Upper lobe of left lung (tissue), 6 donors: Measurements from ENCODE around the gene DIAPH1. TPM values are rescaled to one million over a fixed set of nuclear protein-coding genes. Genes with fewer than 3 reads are reported as not detected.
A peak's percentile ranks its signal among the peaks of the same experiment; 100 is the strongest.

ENCODE experiments used
- ATAC-seq, 2 donors: fragments of 200-7000 bp; cut with Tn5 transposase; one replicate each; pipeline ENCODE4 v1.9.1; 2022; ENCODE audit warnings: mild to moderate bottlenecking in 2 of 2, moderate library complexity in 2 of 2; ENCODE audit not compliant: low FRiP score in 2 of 2
- DNase-seq, 2 donors: peaks; one replicate each; pipeline ENCODE4 v3.0.0-alpha.2; 2019 to 2020
- H3K27ac ChIP-seq, 4 donors: fragments of 200-600 bp; sonication (generic); one replicate each; pipeline ENCODE4 v1.5.1; 2016 to 2019
- H3K27me3 ChIP-seq, 4 donors: fragments of 200-600 bp; sonication (generic); one replicate each; pipeline ENCODE4 v1.5.1; 2017 to 2019
- H3K36me3 ChIP-seq, 4 donors: fragments of 200-600 bp; sonication (generic); one replicate each; pipeline ENCODE4 v1.5.1; 2016 to 2019
- H3K4me1 ChIP-seq, 4 donors: fragments of 200-600 bp; sonication (generic); one replicate each; pipeline ENCODE4 v1.5.1; 2018 to 2019
- H3K4me3 ChIP-seq, 4 donors: fragments of 200-600 bp; sonication (generic); one replicate each; pipeline ENCODE4 v1.5.1; 2017 to 2019; ENCODE audit warnings: mild to moderate bottlenecking in 2 of 4, moderate library complexity in 1 of 4
- H3K9me3 ChIP-seq, 4 donors: fragments of 200-600 bp; sonication (generic); one replicate each; pipeline ENCODE4 v1.5.1; 2018 to 2019
- EP300 ChIP-seq, 4 donors: sonication (generic); formaldehyde crosslinking; IDR thresholded peaks; one replicate each; pipeline ENCODE4 v1.5.1; 2017; ENCODE audit warnings: antibody characterized with exemption in 4 of 4, control low read depth in 2 of 4
- POLR2A ChIP-seq, 4 donors: fragments of 450-650 bp; IDR thresholded peaks; one replicate each; pipeline ENCODE4 v1.5.1; 2016 to 2017; ENCODE audit warnings: antibody characterized with exemption in 4 of 4, mild to moderate bottlenecking in 2 of 4
- POLR2AphosphoS5 ChIP-seq, 2 donors: sonication (generic); formaldehyde crosslinking; IDR thresholded peaks; one replicate each; pipeline ENCODE4 v1.5.1; 2017; ENCODE audit warnings: antibody characterized with exemption in 2 of 2
- WGBS, 2 donors: methylation state at CpG; one replicate each; pipeline ENCODE4 v1.1.5; 2017 to 2018; 5-methylcytosine and 5-hydroxymethylcytosine counted together
- total RNA-seq, 6 donors: library from RNA; depleted of rRNA in 4 of 6; stranded (reverse); fragments of >200 nt in 4 of 6; gene quantifications; one replicate each; pipeline versions ENCODE4 v1.1.0 to v1.2.1, GENCODE V29; 2016 to 2021
- TF ChIP-seq, protein P1 (sequence below), 6 experiments: fragments of 450-650 bp in 4 of 6; fragments of 200-600 bp in 2 of 6; sonication (generic) in 2 of 6; IDR thresholded peaks; one replicate each; pipeline ENCODE4 v1.5.1; 2016 to 2019; ENCODE audit warnings: antibody characterized with exemption in 6 of 6
- donor health status: DM: no; HTN: no; CAD: no; lungs with moderate emphysema.
- donor health status: DM: no; HTN: yes; CAD: no; lungs with severe emphysema.

Gene DIAPH1
- total RNA-seq, 6 donors from 2014 or later, result 96.4 to 175 (median 133) TPM

DNA sequence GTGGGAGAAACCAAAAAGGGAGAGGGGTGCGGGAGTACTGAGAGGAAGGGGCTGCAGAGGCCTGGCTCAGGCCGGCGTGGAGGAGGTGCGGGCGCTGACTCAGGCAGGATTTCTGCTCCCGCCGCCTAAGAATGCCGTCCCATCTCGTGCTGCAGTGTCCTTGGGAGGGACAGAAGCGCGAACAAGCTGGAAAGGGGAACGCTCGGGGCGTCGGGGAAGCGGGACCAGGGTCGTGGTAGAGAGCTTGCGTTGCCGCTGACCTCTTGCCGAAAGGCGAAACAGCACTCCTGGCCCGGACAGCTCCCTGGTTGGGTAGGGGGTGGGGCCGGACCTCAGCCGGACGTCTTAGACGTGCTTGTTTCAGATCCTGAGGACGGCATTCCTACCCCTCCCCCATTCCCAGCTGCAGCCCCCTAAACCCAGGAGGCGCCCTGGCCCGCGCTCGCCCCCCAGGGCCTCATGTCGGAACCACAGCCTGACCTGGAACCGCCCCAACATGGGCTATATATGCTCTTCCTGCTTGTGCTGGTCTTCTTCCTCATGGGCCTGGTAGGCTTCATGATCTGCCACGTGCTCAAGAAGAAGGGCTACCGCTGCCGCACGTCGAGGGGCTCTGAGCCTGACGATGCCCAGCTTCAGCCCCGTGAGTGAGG, 19.1 kb upstream of the DIAPH1 start:
- peak; percentile 66 to 90 for DNase-seq
- peaks cover 0 to 6% (median 5%) of the 10 kb centered on the region in 4 donors for H3K36me3 ChIP-seq
- no peaks in the 10 kb centered on the region for H3K27me3 ChIP-seq
- H3K4me1 ChIP-seq, result peaks cover 28 to 38% (median 33%) of the 10 kb centered on the region in 4 donors
- H3K9me3 ChIP-seq, result no peaks in the 10 kb centered on the region
- TF ChIP-seq POLR2A (IDR thresholded peaks at IDR 0.05), result no peak
- no peak for TF ChIP-seq EP300 (IDR thresholded peaks at IDR 0.05)
- TF ChIP-seq POLR2AphosphoS5 (IDR thresholded peaks at IDR 0.05), result no peak
- TF ChIP-seq, protein P1, sequence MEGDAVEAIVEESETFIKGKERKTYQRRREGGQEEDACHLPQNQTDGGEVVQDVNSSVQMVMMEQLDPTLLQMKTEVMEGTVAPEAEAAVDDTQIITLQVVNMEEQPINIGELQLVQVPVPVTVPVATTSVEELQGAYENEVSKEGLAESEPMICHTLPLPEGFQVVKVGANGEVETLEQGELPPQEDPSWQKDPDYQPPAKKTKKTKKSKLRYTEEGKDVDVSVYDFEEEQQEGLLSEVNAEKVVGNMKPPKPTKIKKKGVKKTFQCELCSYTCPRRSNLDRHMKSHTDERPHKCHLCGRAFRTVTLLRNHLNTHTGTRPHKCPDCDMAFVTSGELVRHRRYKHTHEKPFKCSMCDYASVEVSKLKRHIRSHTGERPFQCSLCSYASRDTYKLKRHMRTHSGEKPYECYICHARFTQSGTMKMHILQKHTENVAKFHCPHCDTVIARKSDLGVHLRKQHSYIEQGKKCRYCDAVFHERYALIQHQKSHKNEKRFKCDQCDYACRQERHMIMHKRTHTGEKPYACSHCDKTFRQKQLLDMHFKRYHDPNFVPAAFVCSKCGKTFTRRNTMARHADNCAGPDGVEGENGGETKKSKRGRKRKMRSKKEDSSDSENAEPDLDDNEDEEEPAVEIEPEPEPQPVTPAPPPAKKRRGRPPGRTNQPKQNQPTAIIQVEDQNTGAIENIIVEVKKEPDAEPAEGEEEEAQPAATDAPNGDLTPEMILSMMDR (IDR thresholded peaks at IDR 0.05), result peak in 4 of 6 experiments; percentile 23 to 55 (median 41)
- peak overlapping the region; percentile 70 to 91 (median 78) for H3K4me3 ChIP-seq
- H3K27ac ChIP-seq, result peak overlapping the region; percentile 59 to 88 (median 80)
- ATAC-seq, result peak; percentile 51 to 73
- 0 to 1% methylated on average over 11 to 16 of the region's 40 CpGs for WGBS, 2 donors

DNA sequence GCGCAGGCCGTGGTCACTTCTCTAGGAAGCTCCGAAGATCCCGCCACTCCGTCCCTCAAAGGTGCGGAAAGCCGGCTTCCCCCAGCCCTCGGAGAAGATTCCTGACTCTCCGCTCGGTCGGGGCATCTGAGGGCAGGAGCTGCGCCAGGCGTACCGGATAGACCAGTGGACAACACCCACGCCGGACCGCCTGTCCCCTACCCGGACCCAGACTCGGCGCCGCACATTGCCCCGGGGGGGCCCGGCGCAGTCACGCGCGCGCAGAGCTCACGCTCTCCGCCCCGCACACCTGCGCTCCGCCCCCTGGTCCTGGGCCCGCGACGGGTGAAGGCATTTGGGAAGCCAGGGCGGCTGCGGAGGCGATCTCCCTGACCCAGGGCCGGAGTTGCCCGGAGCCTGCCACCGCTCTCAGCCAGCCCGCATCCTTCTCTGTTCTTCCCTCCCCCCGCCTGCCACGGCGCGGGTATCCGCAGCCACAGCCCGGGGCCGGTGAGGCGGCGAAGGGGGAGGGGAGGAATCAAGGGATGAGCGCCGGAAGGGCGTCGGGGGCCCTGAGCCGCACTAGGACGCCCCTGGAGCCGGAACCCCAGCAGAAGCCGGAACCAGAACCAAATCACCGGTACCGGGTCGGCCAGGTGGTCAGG, 18.4 kb upstream of the DIAPH1 start:
- no peaks in the 10 kb centered on the region for H3K9me3 ChIP-seq
- peaks cover 0 to 9% (median 7%) of the 10 kb centered on the region in 4 donors for H3K36me3 ChIP-seq
- ATAC-seq, result peak; percentile 46
- peaks cover 28 to 44% (median 33%) of the 10 kb centered on the region in 4 donors for H3K4me1 ChIP-seq
- DNase-seq, result peak; percentile 35 to 91
- TF ChIP-seq POLR2A (IDR thresholded peaks at IDR 0.05), result no peak
- TF ChIP-seq EP300 (IDR thresholded peaks at IDR 0.05), result no peak
- no peak for TF ChIP-seq POLR2AphosphoS5 (IDR thresholded peaks at IDR 0.05)
- TF ChIP-seq, protein P1 (IDR thresholded peaks at IDR 0.05), result no peak
- no peaks in the 10 kb centered on the region for H3K27me3 ChIP-seq
- peak overlapping the region; percentile 59 to 88 (median 80) for H3K27ac ChIP-seq
- 2% methylated on average over 20 to 24 of the region's 63 CpGs for WGBS, 2 donors
- peak overlapping the region; percentile 70 to 91 (median 78) for H3K4me3 ChIP-seq

DNA sequence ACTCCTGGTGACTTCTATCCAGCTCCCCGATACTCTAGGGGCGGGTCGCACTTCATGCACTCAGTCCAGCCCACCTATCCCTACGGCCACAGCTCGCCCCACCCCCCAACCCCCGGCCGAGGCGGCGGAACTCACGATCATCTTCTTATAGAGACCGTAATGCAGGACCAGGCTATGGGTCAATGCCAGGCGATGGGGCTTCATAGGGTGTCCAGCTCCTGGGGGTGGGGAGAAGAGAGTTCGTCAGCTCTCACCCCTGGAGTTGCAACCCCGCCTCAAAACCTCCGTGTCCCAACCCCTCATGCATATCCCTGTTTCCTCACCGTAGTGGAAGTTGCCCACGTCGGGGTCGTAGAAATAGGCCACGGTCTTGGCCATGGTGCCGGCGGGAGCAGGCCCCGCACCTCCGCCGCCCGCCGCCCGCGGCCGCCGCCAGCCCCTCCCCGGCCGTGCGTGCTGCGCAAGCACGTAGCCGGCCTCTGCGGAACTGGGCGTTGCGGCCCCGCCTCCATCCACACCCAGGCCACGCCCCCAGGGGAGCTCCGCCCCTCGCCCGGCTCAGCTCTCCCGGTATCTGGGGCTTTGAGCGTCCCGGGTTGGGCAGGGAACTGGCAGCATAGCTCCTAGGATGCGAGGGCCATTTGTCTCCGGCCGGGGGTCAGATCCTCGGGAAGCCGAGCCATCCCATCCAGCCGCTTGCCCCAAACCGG, 17.8 kb upstream of the DIAPH1 start, which contains the start of the genes HDAC3 and RELL2:
HDAC3 (minus strand) TSS at position 437 of the 710 bp plus-strand sequence; CDS start at position 378, 59 bp downstream.
RELL2 (plus strand) TSS at position 585 of the 710 bp plus-strand sequence. CDS start 1,229 bp downstream, outside the sequence.
- Histone ChIP-seq H3K9me3 (no peaks in the 10 kb centered on the region), H3K27ac (peak within 1 kb of the TSS; percentile 63 to 88 (median 80)), H3K36me3 (peaks cover 0 to 9% (median 8%) of the 10 kb centered on the region in 4 donors), H3K4me3 (peak within 1 kb of the TSS; percentile 76 to 91 (median 83)), H3K27me3 (no peaks in the 10 kb centered on the region), H3K4me1 (peaks cover 28 to 45% (median 33%) of the 10 kb centered on the region in 4 donors)
- ATAC-seq (peak; percentile 97 to 99), DNase-seq (peak; percentile 97 to 100)
- TF ChIP-seq, protein P1 (IDR thresholded peaks at IDR 0.05), result peak in 2 of 6 experiments; percentile 6 to 17
- TF ChIP-seq EP300 (IDR thresholded peaks at IDR 0.05) (no peak), POLR2AphosphoS5 (IDR thresholded peaks at IDR 0.05) (peak; percentile 25 to 84), POLR2A (IDR thresholded peaks at IDR 0.05) (peak in 3 of 4 donors; percentile 42 to 97 (median 97))
- WGBS, 2 donors, result 0 to 1% methylated on average over 8 to 36 of the region's 55 CpGs

DNA sequence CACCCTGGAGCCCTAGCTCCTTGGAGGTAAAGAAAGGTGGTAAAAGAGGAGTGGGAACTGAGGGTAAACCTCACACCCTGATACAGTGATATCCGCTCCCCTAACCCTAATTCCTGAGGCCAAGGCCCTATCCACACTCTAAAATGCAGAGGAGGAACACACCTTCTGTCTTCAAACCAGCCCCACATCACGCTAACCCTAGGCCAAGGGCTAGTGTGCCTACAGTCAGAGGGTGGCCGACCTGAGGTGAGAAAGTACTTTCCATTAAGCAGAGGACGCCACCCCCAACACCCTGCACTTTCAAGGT, 17.3 kb upstream of the DIAPH1 start:
- Histone ChIP-seq H3K4me1 (peaks cover 28 to 45% (median 33%) of the 10 kb centered on the region in 4 donors), H3K27ac (peak overlapping the region; percentile 63 to 88 (median 80)), H3K36me3 (peaks cover 0 to 9% (median 8%) of the 10 kb centered on the region in 4 donors)

More for the DNA sequence above, 17.3 kb upstream of the DIAPH1 start:
- ATAC-seq (no peak), DNase-seq (no peak)
- no peaks in the 10 kb centered on the region for H3K9me3 ChIP-seq
- no peaks in the 10 kb centered on the region for H3K27me3 ChIP-seq
- TF ChIP-seq, protein P1 (IDR thresholded peaks at IDR 0.05), result no peak
- TF ChIP-seq EP300 (IDR thresholded peaks at IDR 0.05) (no peak), POLR2AphosphoS5 (IDR thresholded peaks at IDR 0.05) (no peak), POLR2A (IDR thresholded peaks at IDR 0.05) (no peak)
- 6 to 14% methylated on average over 3 to 4 of the region's 4 CpGs for WGBS, 2 donors
- peak overlapping the region; percentile 76 to 91 (median 83) for H3K4me3 ChIP-seq
